ENCODE data around the gene NAA16.

GRCh38 chr13:41418027-41418426 is 107.0 kb downstream of the NAA16 start:
- TF ChIP-seq CTCF (conservative IDR thresholded peaks at IDR 0.05), result no peak
- no peak for TF ChIP-seq EZH2 (IDR thresholded peaks at IDR 0.05; ENCODE audit: low read depth)

All from PC-9 (cell line).